ENCODE measurements around the gene OR51B2.

DNA sequence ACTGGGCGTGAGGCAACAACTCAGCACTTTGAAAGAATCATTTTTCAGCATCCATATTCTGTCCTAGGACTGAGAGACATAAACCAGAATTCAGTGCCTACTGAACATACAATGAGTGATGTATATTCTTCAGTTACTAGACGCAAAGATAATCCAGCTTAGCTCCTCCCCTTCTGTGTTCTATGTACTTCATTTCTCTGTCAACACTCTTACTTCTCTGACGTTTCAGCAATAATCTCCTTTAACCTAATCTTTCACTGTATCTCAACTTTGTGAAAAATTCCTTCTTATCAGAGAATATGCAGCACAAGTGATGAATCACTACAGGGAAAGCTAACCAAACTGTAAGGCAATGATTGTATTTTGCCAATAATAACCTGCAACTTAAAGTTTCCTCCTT lies 21.7 kb upstream of the OR51B2 start:
- TF ChIP-seq, protein P1, sequence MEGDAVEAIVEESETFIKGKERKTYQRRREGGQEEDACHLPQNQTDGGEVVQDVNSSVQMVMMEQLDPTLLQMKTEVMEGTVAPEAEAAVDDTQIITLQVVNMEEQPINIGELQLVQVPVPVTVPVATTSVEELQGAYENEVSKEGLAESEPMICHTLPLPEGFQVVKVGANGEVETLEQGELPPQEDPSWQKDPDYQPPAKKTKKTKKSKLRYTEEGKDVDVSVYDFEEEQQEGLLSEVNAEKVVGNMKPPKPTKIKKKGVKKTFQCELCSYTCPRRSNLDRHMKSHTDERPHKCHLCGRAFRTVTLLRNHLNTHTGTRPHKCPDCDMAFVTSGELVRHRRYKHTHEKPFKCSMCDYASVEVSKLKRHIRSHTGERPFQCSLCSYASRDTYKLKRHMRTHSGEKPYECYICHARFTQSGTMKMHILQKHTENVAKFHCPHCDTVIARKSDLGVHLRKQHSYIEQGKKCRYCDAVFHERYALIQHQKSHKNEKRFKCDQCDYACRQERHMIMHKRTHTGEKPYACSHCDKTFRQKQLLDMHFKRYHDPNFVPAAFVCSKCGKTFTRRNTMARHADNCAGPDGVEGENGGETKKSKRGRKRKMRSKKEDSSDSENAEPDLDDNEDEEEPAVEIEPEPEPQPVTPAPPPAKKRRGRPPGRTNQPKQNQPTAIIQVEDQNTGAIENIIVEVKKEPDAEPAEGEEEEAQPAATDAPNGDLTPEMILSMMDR (IDR thresholded peaks at IDR 0.05): no peak
- no peak for TF ChIP-seq POLR2AphosphoS5 (IDR thresholded peaks at IDR 0.05)
- no peak for TF ChIP-seq POLR2A (IDR thresholded peaks at IDR 0.05)
